ENCODE results near the gene SERF1B. TPM values are rescaled to one million over a fixed set of nuclear protein-coding genes. Genes with fewer than 3 reads are reported as not detected.
"Not testable (repeated sequence)": the region's sequence is repeated elsewhere in the genome, so short reads cannot be mapped to it uniquely, and the experiment has no call there.

Gene SERF1B
- total RNA-seq, result 22.9 TPM
- long read RNA-seq, transcript SERF1B-202 (3 exons, 703 nt), result major isoform, 5 of 9 reads
- long read RNA-seq, partial matches to known transcripts, result 0 of 9 reads
- long read RNA-seq, other reads (novel, unspliced or antisense), result 1 of 9 reads

- DNase-seq; H3K27ac ChIP-seq; H3K4me1 ChIP-seq; H3K27me3 ChIP-seq; H3K36me3 ChIP-seq; H3K9me3 ChIP-seq; intact Hi-C loops (cut with DNase I); H3K4me3 ChIP-seq: not testable (repeated sequence)
- ATAC-seq, result peak; percentile 99
Observed at GRCh38 chr5:70025106-70025844, at the start of gene SERF1B. TSS of gene SERF1B (plus strand) at chr5:70025251. CDS start at chr5:70025452, 201 bp downstream.

GRCh38 chr5:69991713-69992112 lies 33.3 kb upstream of the SERF1B start:
- H3K9me3 ChIP-seq; intact Hi-C loops (cut with DNase I); H3K4me1 ChIP-seq; ATAC-seq; H3K27me3 ChIP-seq; DNase-seq; H3K27ac ChIP-seq; H3K36me3 ChIP-seq; H3K4me3 ChIP-seq: not testable (repeated sequence)

GRCh38 chr5:69995535-69995934 lies 29.5 kb upstream of the SERF1B start:
- ATAC-seq; intact Hi-C loops (cut with DNase I); H3K4me1 ChIP-seq; H3K36me3 ChIP-seq; H3K4me3 ChIP-seq; H3K27me3 ChIP-seq; H3K9me3 ChIP-seq; DNase-seq; H3K27ac ChIP-seq: not testable (repeated sequence)

GRCh38 chr5:70020660-70021059 lies 4.4 kb upstream of the SERF1B start:
- ATAC-seq; H3K27me3 ChIP-seq; intact Hi-C loops (cut with DNase I); H3K36me3 ChIP-seq; H3K27ac ChIP-seq; H3K4me1 ChIP-seq; H3K9me3 ChIP-seq; H3K4me3 ChIP-seq; DNase-seq: not testable (repeated sequence)

- DNase-seq; H3K4me3 ChIP-seq; H3K4me1 ChIP-seq; H3K36me3 ChIP-seq; intact Hi-C loops (cut with DNase I); H3K27ac ChIP-seq; H3K27me3 ChIP-seq; ATAC-seq; H3K9me3 ChIP-seq: not testable (repeated sequence)
Observed at GRCh38 chr5:70025845-70026145, 744 bp downstream of the SERF1B start.

GRCh38 chr5:70031204-70031603 lies 6.2 kb downstream of the SERF1B start:
- ATAC-seq, result not testable (repeated sequence)

GRCh38 chr5:70041411-70041810 lies 16.4 kb downstream of the SERF1B start:
- H3K9me3 ChIP-seq; H3K27me3 ChIP-seq; H3K4me3 ChIP-seq; ATAC-seq; DNase-seq; H3K27ac ChIP-seq; H3K4me1 ChIP-seq; H3K36me3 ChIP-seq; intact Hi-C loops (cut with DNase I): not testable (repeated sequence)

More at GRCh38 chr5:70031204-70031603, 6.2 kb downstream of the SERF1B start:
- H3K27me3 ChIP-seq; H3K9me3 ChIP-seq; H3K27ac ChIP-seq; H3K4me3 ChIP-seq; H3K36me3 ChIP-seq; intact Hi-C loops (cut with DNase I); DNase-seq; H3K4me1 ChIP-seq: not testable (repeated sequence)

GRCh38 chr5:70049790-70050142 lies 24.7 kb downstream of the SERF1B start:
- H3K27ac ChIP-seq; H3K27me3 ChIP-seq; intact Hi-C loops (cut with DNase I); H3K4me3 ChIP-seq; H3K36me3 ChIP-seq; H3K9me3 ChIP-seq; ATAC-seq; DNase-seq; H3K4me1 ChIP-seq: not testable (repeated sequence)

GRCh38 chr5:70056289-70056942 lies 31.4 kb downstream of the SERF1B start:
- intact Hi-C loops (cut with DNase I); H3K4me3 ChIP-seq; DNase-seq; H3K27ac ChIP-seq; H3K36me3 ChIP-seq; ATAC-seq; H3K9me3 ChIP-seq; H3K4me1 ChIP-seq; H3K27me3 ChIP-seq: not testable (repeated sequence)

GRCh38 chr5:70057140-70057539 lies 32.1 kb downstream of the SERF1B start:
- H3K27ac ChIP-seq; H3K27me3 ChIP-seq; intact Hi-C loops (cut with DNase I); H3K4me3 ChIP-seq; H3K36me3 ChIP-seq; H3K4me1 ChIP-seq; H3K9me3 ChIP-seq; DNase-seq; ATAC-seq: not testable (repeated sequence)

GRCh38 chr5:70077632-70078031 lies 52.6 kb downstream of the SERF1B start:
- H3K4me1 ChIP-seq, result not testable (repeated sequence)
- DNase-seq, result peak; percentile 51

GRCh38 chr5:70088907-70089464 lies 63.9 kb downstream of the SERF1B start:
- DNase-seq; H3K36me3 ChIP-seq; H3K27me3 ChIP-seq; H3K9me3 ChIP-seq; H3K27ac ChIP-seq; H3K4me1 ChIP-seq; H3K4me3 ChIP-seq; intact Hi-C loops (cut with DNase I); ATAC-seq: not testable (repeated sequence)

More at GRCh38 chr5:70077632-70078031, 52.6 kb downstream of the SERF1B start:
- ATAC-seq; H3K27ac ChIP-seq; H3K9me3 ChIP-seq; H3K4me3 ChIP-seq; intact Hi-C loops (cut with DNase I); H3K36me3 ChIP-seq; H3K27me3 ChIP-seq: not testable (repeated sequence)

GRCh38 chr5:70091776-70092175 lies 66.7 kb downstream of the SERF1B start:
- intact Hi-C loops (cut with DNase I); H3K27me3 ChIP-seq; H3K9me3 ChIP-seq; ATAC-seq; H3K36me3 ChIP-seq; H3K27ac ChIP-seq; H3K4me3 ChIP-seq; DNase-seq; H3K4me1 ChIP-seq: not testable (repeated sequence)

Measured in upper lobe of right lung (tissue), 1 donor.